Measurements from ENCODE around the gene TLE1. TPM values are rescaled to one million over a fixed set of nuclear protein-coding genes. Genes with fewer than 3 reads are reported as not detected.
A peak's percentile ranks its signal among the peaks of the same experiment; 100 is the strongest.

Gene TLE1
- total and polyA plus RNA-seq, 2 of the 4 experiments (the other 2 are of a cell fraction), result 36.0 to 51.0 TPM

GRCh38 chr9:81680006-81680405, 9.3 kb downstream of the TLE1 start:
- ATAC-seq (ENCODE audit: low read depth) (no peak), DNase-seq (no peak)
- peaks cover 14% of the 10 kb centered on the region for H3K9me1 ChIP-seq (ENCODE audit: insufficient read depth, low read length)
- H3K4me3 ChIP-seq (ENCODE audit: insufficient read depth, low read depth, low read length), result no peak overlapping the region
- no peak overlapping the region for H2AFZ ChIP-seq (replicated peaks; ENCODE audit: low read length, poor library complexity)
- WGBS, 2 experiments (ENCODE audit: extremely low coverage in 2 of 2, insufficient read length in 1 of 2), result no CpG with 5 or more reads among the region's 9 CpGs
- dilution Hi-C loops (cut with HindIII; ENCODE audit: low sequenced_read_pairs, unreplicated experiment) (no loop called here), in situ Hi-C loops (cut with MboI; ENCODE audit: low sequenced_read_pairs) (loop anchor here (10.0 kb wide), 1 partner anchor 185 kb away; no protein-coding TSS in a partner anchor), intact Hi-C loops (cut with micrococcal nuclease) (loop anchor here (10.0 kb wide), 5 partner anchors 355 to 1285 kb away; no protein-coding TSS in a partner anchor)
- CTCF ChIA-PET, result no interaction called here
- H3K4me2 ChIP-seq (ENCODE audit: low read depth, low read length), result no peak overlapping the region
- POLR2A ChIA-PET (ENCODE audit: unreplicated experiment), result no interaction called here
- no peak overlapping the region for H2BK20ac ChIP-seq (ENCODE audit: low read depth, low read length)
- no peak overlapping the region for H4K8ac ChIP-seq (ENCODE audit: low read depth in 2 of 2, low read length in 2 of 2)
- no peak overlapping the region for H3K9ac ChIP-seq (ENCODE audit: low read depth, low read length)
- H4K5ac ChIP-seq (ENCODE audit: low read depth, low read length), result no peak overlapping the region
- H2AK5ac ChIP-seq (ENCODE audit: low read depth, low read length), result no peak overlapping the region; the same call in 1 of the 2 replicates
- no peak overlapping the region for H2BK15ac ChIP-seq (ENCODE audit: low read depth, low read length)
- no TSS peak for BruUV-seq (replicated peaks)
- H3K14ac ChIP-seq (replicated peaks; ENCODE audit: low read depth, low read length), result no peak overlapping the region
- H2BK120ac ChIP-seq (ENCODE audit: low read depth, low read length), result no peak overlapping the region
- no peak overlapping the region for H3K18ac ChIP-seq (ENCODE audit: low read depth, low read length)
- no peak overlapping the region for H3K56ac ChIP-seq (ENCODE audit: extremely low read depth, insufficient read depth, low read length)
- H3K27me3 ChIP-seq (ENCODE audit: control insufficient read depth, insufficient read depth, low read length), result no peaks in the 10 kb centered on the region
- H3K27ac ChIP-seq (ENCODE audit: insufficient read depth, low read length), result no peak overlapping the region
- H3K79me1 ChIP-seq (ENCODE audit: low read depth in 1 of 2, low read length in 2 of 2), result peaks cover 36 to 70% of the 10 kb centered on the region in 2 experiments
- peaks cover 24% of the 10 kb centered on the region; the same call in 1 of the 2 replicates for H4K20me1 ChIP-seq (ENCODE audit: insufficient read depth, low read length)
- H3K23ac ChIP-seq (ENCODE audit: low read depth, low read length), result no peak overlapping the region
- H3K9me3 ChIP-seq (ENCODE audit: control insufficient read depth, insufficient read depth, low read length), result no peaks in the 10 kb centered on the region
- H2BK5ac ChIP-seq (ENCODE audit: low read depth, low read length, poor library complexity, severe bottlenecking), result no peak overlapping the region
- TF ChIP-seq CHD1 (IDR thresholded peaks at IDR 0.05; ENCODE audit: low read depth, low read length) (no peak), NFE2L2 (IDR thresholded peaks at IDR 0.05; ENCODE audit: low read depth, low read length) (no peak), ELK1 (IDR thresholded peaks at IDR 0.05; ENCODE audit: borderline replicate concordance, low read depth, low read length) (no peak), RCOR1 (IDR thresholded peaks at IDR 0.05; ENCODE audit: insufficient replicate concordance, low read length) (no peak), MAFK (IDR thresholded peaks at IDR 0.05; ENCODE audit: low read depth, low read length) (no peak), RAD21 (IDR thresholded peaks at IDR 0.05; ENCODE audit: low read length) (no peak), RFX5 (IDR thresholded peaks at IDR 0.05; ENCODE audit: low read depth, low read length) (no peak)
- H3K4ac ChIP-seq (ENCODE audit: low read depth, low read length), result 0 out of 2 replicates have a peak overlapping the region, but pooled peaks have one; percentile 2
- peak overlapping the region; percentile 20 for H2AK9ac ChIP-seq (replicated peaks; ENCODE audit: low read depth, low read length, poor library complexity)
- peaks cover 35% of the 10 kb centered on the region for H3K36me3 ChIP-seq (ENCODE audit: control insufficient read depth, insufficient read depth, low read length)
- peaks cover 10% of the 10 kb centered on the region for H3K4me1 ChIP-seq (ENCODE audit: control insufficient read depth, insufficient read depth, low read length)
- no peak overlapping the region for H4K91ac ChIP-seq (ENCODE audit: insufficient read depth, low read depth, low read length)

Data from IMR-90 (cell line).